Mesothelial cell of epicardium (in vitro differentiated cells): Measurements from ENCODE around the gene C20orf173. TPM values are rescaled to one million over a fixed set of nuclear protein-coding genes. Genes with fewer than 3 reads are reported as not detected.
"Not testable (repeated sequence)": the region's sequence is repeated elsewhere in the genome, so short reads cannot be mapped to it uniquely, and the experiment has no call there.

Experiments
- DNase-seq, 2 experiments: peaks; one replicate each; pipeline ENCODE4 v3.0.0; 2021; ENCODE audit warnings: low spot score in 2 of 2; ENCODE audit not compliant: unreplicated experiment in 2 of 2
- H3K27ac Mint-ChIP-seq: 2 replicates; pipeline ENCODE4 v1.8.0; 2021; ENCODE audit warnings: mixed read lengths
- H3K27me3 Mint-ChIP-seq: 2 replicates; pipeline ENCODE4 v1.8.0; 2021; ENCODE audit warnings: low read depth, mixed read lengths
- H3K36me3 Mint-ChIP-seq: 2 replicates; pipeline ENCODE4 v1.8.0; 2021; ENCODE audit warnings: mixed read lengths
- H3K4me1 Mint-ChIP-seq: 2 replicates; pipeline ENCODE4 v1.8.0; 2021; ENCODE audit warnings: mixed read lengths
- H3K4me3 Mint-ChIP-seq: 2 replicates; pipeline ENCODE4 v1.8.0; 2021; ENCODE audit warnings: mild to moderate bottlenecking, moderate library complexity, mixed read lengths
- H3K9me3 Mint-ChIP-seq: 2 replicates; pipeline ENCODE4 v1.8.0; 2021; ENCODE audit warnings: mixed read lengths
- CTCF ChIP-seq: fragments of 200-600 bp; sonication (generic); IDR thresholded peaks from one replicate; pipeline ENCODE4 v1.5.0; 2021; ENCODE audit warnings: antibody characterized with exemption; ENCODE audit not compliant: unreplicated experiment
- total RNA-seq: library from RNA; stranded (reverse); gene quantifications from 3 replicates; pipeline ENCODE4 v1.2.1, GENCODE V29; 2021

The C20orf173 gene
- total RNA-seq, 1 donor from 2014 or later: not detected

DNA sequence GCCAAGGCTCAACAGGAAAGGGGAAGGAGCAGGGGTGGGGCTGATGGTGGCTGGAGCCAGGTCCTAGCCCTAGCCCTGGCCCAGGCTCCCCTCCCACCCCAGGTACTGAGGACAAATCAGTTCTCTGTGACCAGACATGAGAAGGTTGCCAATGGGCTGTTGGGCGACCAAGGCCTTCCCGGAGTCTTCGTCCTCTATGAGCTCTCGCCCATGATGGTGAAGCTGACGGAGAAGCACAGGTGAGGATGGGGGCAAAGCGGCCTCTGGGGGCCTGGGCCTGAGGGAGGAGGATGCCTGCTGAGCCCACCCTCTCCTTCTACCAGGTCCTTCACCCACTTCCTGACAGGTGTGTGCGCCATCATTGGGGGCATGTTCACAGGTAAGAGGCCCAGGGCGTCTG lies 27.4 kb upstream of the C20orf173 start:
- Mint-ChIP-seq H3K4me1 (no peaks in the 10 kb centered on the region), H3K27me3 (no peaks in the 10 kb centered on the region), H3K27ac (no peak overlapping the region), H3K9me3 (no peaks in the 10 kb centered on the region), H3K4me3 (no peak overlapping the region), H3K36me3 (peaks cover 27% of the 10 kb centered on the region)
- no peak for TF ChIP-seq CTCF
- DNase-seq: no peak

DNA sequence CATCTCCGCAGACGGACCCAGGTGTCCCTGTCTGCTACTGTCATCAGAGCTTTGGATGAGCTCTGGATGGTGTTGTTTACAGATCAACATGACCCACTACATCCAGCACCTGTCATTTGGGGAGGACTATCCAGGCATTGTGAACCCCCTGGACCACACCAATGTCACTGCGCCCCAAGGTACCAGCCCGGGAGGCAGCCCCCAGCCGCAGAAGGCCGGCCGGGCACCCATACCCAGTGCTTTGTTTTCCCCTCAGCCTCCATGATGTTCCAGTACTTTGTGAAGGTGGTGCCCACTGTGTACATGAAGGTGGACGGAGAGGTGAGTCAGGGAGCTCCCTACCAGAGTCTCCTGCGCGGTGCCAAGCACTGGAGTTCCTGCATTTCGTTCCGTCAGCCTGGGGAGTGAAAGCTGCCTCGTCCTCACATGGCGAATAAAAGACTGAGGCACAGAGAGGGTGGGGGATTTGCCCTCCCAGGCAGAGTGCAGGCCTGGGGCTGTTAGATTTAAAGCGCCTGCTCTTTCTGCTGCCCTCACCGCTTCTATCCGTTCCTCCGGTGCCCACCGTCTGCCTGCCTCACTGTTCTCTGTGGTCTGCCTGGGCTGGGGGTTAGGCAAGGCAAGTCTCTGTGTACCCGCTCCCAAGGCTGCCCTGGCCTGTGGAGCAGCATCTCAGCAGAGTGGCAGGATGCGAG lies 26.6 kb upstream of the C20orf173 start:
- no peaks in the 10 kb centered on the region for H3K9me3 Mint-ChIP-seq
- H3K27me3 Mint-ChIP-seq: no peaks in the 10 kb centered on the region
- no peak for DNase-seq
- no peaks in the 10 kb centered on the region for H3K4me1 Mint-ChIP-seq
- TF ChIP-seq CTCF: no peak
- no peak overlapping the region for H3K4me3 Mint-ChIP-seq
- H3K36me3 Mint-ChIP-seq: peaks cover 27% of the 10 kb centered on the region
- H3K27ac Mint-ChIP-seq: no peak overlapping the region

DNA sequence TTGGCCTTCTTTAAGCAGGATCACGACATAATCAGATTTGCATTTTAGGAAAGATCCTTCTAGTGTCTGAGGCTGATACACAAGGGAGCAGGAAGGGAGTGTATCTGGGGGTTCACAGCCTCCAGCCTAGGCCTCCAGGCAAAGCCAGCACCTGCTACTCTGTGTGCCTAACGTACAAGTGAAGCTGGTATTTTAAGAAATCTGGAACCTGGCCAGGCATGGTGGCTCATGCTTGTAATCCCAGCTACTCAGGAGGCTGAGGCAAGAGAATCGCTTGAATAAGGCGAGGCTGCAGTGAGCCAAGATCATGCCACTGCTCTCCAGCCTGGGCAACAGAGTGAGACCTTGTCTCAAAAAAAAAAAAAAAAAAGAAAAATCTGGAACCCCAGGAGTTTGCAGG lies 26.0 kb upstream of the C20orf173 start:
- H3K27me3 Mint-ChIP-seq, DNase-seq, H3K9me3 Mint-ChIP-seq, H3K4me1 Mint-ChIP-seq, H3K4me3 Mint-ChIP-seq, H3K27ac Mint-ChIP-seq: not testable (repeated sequence)
- peaks cover 27% of the 10 kb centered on the region for H3K36me3 Mint-ChIP-seq

DNA sequence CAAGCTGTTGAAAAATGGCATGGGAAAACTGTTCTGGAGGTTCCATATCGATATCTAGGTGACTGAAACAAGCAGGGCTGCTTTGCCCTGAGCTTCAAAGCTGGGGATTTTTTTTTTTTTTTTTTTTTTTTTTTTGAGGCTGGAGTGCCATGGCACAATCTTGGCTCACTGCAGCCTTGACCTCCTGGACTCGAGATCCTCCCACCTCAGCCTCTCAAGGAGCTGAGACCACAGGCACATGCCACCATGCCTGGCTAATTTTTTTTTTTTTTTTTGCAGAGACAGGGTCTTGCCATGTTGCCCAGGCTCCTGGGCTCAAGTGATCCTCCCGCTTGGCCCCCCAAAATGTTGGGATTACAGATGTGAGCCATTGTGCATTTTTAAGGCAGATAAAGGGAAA lies 23.5 kb upstream of the C20orf173 start:
- no peak overlapping the region for H3K4me3 Mint-ChIP-seq
- H3K9me3 Mint-ChIP-seq: no peaks in the 10 kb centered on the region
- no peaks in the 10 kb centered on the region for H3K27me3 Mint-ChIP-seq
- H3K4me1 Mint-ChIP-seq: no peaks in the 10 kb centered on the region
- H3K27ac Mint-ChIP-seq: no peak overlapping the region
- no peak for DNase-seq
- no peak for TF ChIP-seq CTCF
- H3K36me3 Mint-ChIP-seq: peaks cover 28% of the 10 kb centered on the region

DNA sequence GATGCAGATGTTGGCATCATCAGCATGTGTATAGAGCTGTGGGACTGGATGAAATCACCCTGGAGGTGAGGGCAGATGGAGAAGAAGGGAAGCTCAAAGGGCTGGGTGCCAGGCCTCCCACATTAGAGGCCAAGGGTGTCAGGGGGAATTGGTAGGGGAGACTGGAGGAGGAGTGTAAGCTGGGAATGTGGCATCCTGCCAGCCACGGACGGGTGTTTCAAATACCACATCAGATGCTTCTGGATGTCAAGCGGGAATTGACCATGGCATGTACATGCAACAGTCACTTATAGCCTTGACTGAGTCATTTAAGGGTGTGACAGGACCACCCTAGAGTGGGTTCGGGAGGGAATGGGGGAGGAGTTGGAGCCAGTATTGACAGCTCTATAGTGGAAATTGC lies 22.1 kb upstream of the C20orf173 start:
- no peak overlapping the region for H3K27ac Mint-ChIP-seq
- no peaks in the 10 kb centered on the region for H3K9me3 Mint-ChIP-seq
- DNase-seq: no peak
- no peaks in the 10 kb centered on the region for H3K4me1 Mint-ChIP-seq
- peaks cover 22% of the 10 kb centered on the region for H3K36me3 Mint-ChIP-seq
- no peak for TF ChIP-seq CTCF
- no peak overlapping the region for H3K4me3 Mint-ChIP-seq
- H3K27me3 Mint-ChIP-seq: no peaks in the 10 kb centered on the region

DNA sequence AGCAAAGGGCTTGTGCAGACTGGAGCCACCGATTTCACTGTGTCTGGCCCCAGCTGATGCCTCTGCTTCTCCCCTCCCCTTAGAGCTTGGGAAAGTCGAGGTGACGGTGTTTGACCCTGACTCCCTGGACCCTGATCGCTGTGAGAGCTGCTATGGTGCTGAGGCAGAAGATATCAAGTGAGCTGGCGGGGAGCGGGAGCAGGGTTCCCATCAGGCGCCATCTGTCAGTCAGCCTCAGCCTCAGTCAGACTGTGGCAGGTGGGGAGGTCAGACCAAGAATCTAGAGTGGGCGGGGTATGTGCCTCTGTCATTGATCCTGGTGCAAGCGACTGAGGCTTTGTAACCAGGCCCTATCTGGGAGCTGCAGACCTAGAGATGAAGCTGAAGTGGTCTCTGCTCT lies 17.9 kb upstream of the C20orf173 start:
- peaks cover 12% of the 10 kb centered on the region for H3K36me3 Mint-ChIP-seq
- no peak for DNase-seq
- no peak for TF ChIP-seq CTCF

More for the DNA sequence above, 17.9 kb upstream of the C20orf173 start:
- no peaks in the 10 kb centered on the region for H3K9me3 Mint-ChIP-seq
- no peaks in the 10 kb centered on the region for H3K27me3 Mint-ChIP-seq
- H3K27ac Mint-ChIP-seq: no peak overlapping the region
- H3K4me3 Mint-ChIP-seq: no peak overlapping the region
- H3K4me1 Mint-ChIP-seq: peaks cover 6% of the 10 kb centered on the region
